ENCODE data around the gene CPNE4.
"Not testable (repeated sequence)": the region's sequence is repeated elsewhere in the genome, so short reads cannot be mapped to it uniquely, and the experiment has no call there.

The CPNE4 gene

GRCh38 chr3:131963442-131963841 lies 71.4 kb downstream of the CPNE4 start:
- not testable (repeated sequence) for DNase-seq (ENCODE audit: extremely low read depth in 1 of 2, low read depth in 1 of 2)

GRCh38 chr3:131962982-131963381 lies 71.8 kb downstream of the CPNE4 start:
- no peak for DNase-seq (ENCODE audit: extremely low read depth in 1 of 2, low read depth in 1 of 2)

- no peak for DNase-seq (ENCODE audit: extremely low read depth in 1 of 2, low read depth in 1 of 2)
These were observed 74.5 kb downstream of the CPNE4 start for GRCh38 chr3:131960324-131960723.

- DNase-seq (ENCODE audit: extremely low read depth in 1 of 2, low read depth in 1 of 2): no peak
These were observed 76.8 kb downstream of the CPNE4 start for GRCh38 chr3:131957980-131958379.

- DNase-seq (ENCODE audit: extremely low read depth in 1 of 2, low read depth in 1 of 2): no peak
These were observed 77.3 kb downstream of the CPNE4 start for GRCh38 chr3:131957511-131957910.

- DNase-seq (ENCODE audit: extremely low read depth in 1 of 2, low read depth in 1 of 2): no peak
These were observed 86.0 kb downstream of the CPNE4 start for GRCh38 chr3:131948806-131949205.

- no peak for DNase-seq (ENCODE audit: extremely low read depth in 1 of 2, low read depth in 1 of 2)
These were observed 90.1 kb downstream of the CPNE4 start for GRCh38 chr3:131944676-131945075.

- no peak for DNase-seq (ENCODE audit: extremely low read depth in 1 of 2, low read depth in 1 of 2)
These were observed 101.1 kb downstream of the CPNE4 start for GRCh38 chr3:131933665-131934064.

GRCh38 chr3:131928593-131928992 lies 106.2 kb downstream of the CPNE4 start:
- no peak for DNase-seq (ENCODE audit: extremely low read depth in 1 of 2, low read depth in 1 of 2)

- no peak for DNase-seq (ENCODE audit: extremely low read depth in 1 of 2, low read depth in 1 of 2)
These were observed 109.2 kb downstream of the CPNE4 start for GRCh38 chr3:131925571-131925970.

- DNase-seq (ENCODE audit: extremely low read depth in 1 of 2, low read depth in 1 of 2): no peak
These were observed 112.5 kb downstream of the CPNE4 start for GRCh38 chr3:131922356-131922755.

- DNase-seq (ENCODE audit: extremely low read depth in 1 of 2, low read depth in 1 of 2): no peak
These were observed 117.8 kb downstream of the CPNE4 start for GRCh38 chr3:131917006-131917405.

GRCh38 chr3:131914090-131914691 lies 120.6 kb downstream of the CPNE4 start:
- no peak for DNase-seq (ENCODE audit: extremely low read depth in 1 of 2, low read depth in 1 of 2)

GRCh38 chr3:131912255-131912654 lies 122.6 kb downstream of the CPNE4 start:
- no peak for DNase-seq (ENCODE audit: extremely low read depth in 1 of 2, low read depth in 1 of 2)

GRCh38 chr3:131907796-131908195 lies 127.0 kb downstream of the CPNE4 start:
- DNase-seq (ENCODE audit: extremely low read depth in 1 of 2, low read depth in 1 of 2): no peak

- DNase-seq (ENCODE audit: extremely low read depth in 1 of 2, low read depth in 1 of 2): no peak
These were observed 130.8 kb downstream of the CPNE4 start for GRCh38 chr3:131903988-131904415.

- no peak for DNase-seq (ENCODE audit: extremely low read depth in 1 of 2, low read depth in 1 of 2)
These were observed 133.1 kb downstream of the CPNE4 start for GRCh38 chr3:131901686-131902085.

- DNase-seq (ENCODE audit: extremely low read depth in 1 of 2, low read depth in 1 of 2): no peak
These were observed 133.9 kb downstream of the CPNE4 start for GRCh38 chr3:131900891-131901290.

GRCh38 chr3:131899021-131899420 lies 135.8 kb downstream of the CPNE4 start:
- no peak for DNase-seq (ENCODE audit: extremely low read depth in 1 of 2, low read depth in 1 of 2)

GRCh38 chr3:131898346-131898745 lies 136.5 kb downstream of the CPNE4 start:
- no peak for DNase-seq (ENCODE audit: extremely low read depth in 1 of 2, low read depth in 1 of 2)

GRCh38 chr3:131896285-131896684 lies 138.5 kb downstream of the CPNE4 start:
- DNase-seq (ENCODE audit: extremely low read depth in 1 of 2, low read depth in 1 of 2): no peak

GRCh38 chr3:131895766-131896165 lies 139.0 kb downstream of the CPNE4 start:
- DNase-seq (ENCODE audit: extremely low read depth in 1 of 2, low read depth in 1 of 2): no peak

GRCh38 chr3:131892331-131892730 lies 142.5 kb downstream of the CPNE4 start:
- no peak for DNase-seq (ENCODE audit: extremely low read depth in 1 of 2, low read depth in 1 of 2)

Measured in activated CD8-positive, alpha-beta memory T cell treated with anti-CD3 and anti-CD28 coated beads for 1 hour (primary cell).